Keratinocyte (primary cell): Measurements from ENCODE around the gene FARSB.

Source experiments
- EZH2 ChIP-seq: IDR thresholded peaks from one replicate; pipeline ENCODE4 v1.6.1; 2012; ENCODE audit warnings: inconsistent platforms, mild to moderate bottlenecking, low read length, moderate library complexity
- TF ChIP-seq, protein P1 (sequence below), 3 experiments: IDR thresholded peaks in 1 of 3; conservative IDR thresholded peaks in 1 of 3; optimal IDR thresholded peaks in 1 of 3; 2 replicates in 2 of 3; 3 replicates in 1 of 3; pipeline versions ENCODE3 to v1.5.1; 2011; ENCODE audit warnings: low read length in 3 of 3, mild to moderate bottlenecking in 3 of 3, moderate library complexity in 2 of 3, control low read depth in 1 of 3, inconsistent platforms in 1 of 3; ENCODE audit not compliant: insufficient read depth in 2 of 3; ENCODE audit errors: extremely low read depth in 1 of 3

GRCh38 chr2:222646008-222646407, 9.9 kb downstream of the FARSB start:
- TF ChIP-seq, protein P1, sequence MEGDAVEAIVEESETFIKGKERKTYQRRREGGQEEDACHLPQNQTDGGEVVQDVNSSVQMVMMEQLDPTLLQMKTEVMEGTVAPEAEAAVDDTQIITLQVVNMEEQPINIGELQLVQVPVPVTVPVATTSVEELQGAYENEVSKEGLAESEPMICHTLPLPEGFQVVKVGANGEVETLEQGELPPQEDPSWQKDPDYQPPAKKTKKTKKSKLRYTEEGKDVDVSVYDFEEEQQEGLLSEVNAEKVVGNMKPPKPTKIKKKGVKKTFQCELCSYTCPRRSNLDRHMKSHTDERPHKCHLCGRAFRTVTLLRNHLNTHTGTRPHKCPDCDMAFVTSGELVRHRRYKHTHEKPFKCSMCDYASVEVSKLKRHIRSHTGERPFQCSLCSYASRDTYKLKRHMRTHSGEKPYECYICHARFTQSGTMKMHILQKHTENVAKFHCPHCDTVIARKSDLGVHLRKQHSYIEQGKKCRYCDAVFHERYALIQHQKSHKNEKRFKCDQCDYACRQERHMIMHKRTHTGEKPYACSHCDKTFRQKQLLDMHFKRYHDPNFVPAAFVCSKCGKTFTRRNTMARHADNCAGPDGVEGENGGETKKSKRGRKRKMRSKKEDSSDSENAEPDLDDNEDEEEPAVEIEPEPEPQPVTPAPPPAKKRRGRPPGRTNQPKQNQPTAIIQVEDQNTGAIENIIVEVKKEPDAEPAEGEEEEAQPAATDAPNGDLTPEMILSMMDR (optimal IDR thresholded peaks at IDR 0.05 in 1 of 3, IDR thresholded peaks at IDR 0.05 in 1 of 3, conservative IDR thresholded peaks at IDR 0.05 in 1 of 3; ENCODE audit: extremely low read depth in 1 of 3, insufficient read depth in 2 of 3, low read length in 3 of 3), result no peak
- no peak for TF ChIP-seq EZH2
